CD14-positive monocyte (primary cell): ENCODE data around the gene TRIAP1. TPM values are rescaled to one million over a fixed set of nuclear protein-coding genes. Genes with fewer than 3 reads are reported as not detected.
A peak's percentile ranks its signal among the peaks of the same experiment; 100 is the strongest.

ENCODE experiments used
- DNase-seq, 3 donors: peaks; one replicate each; pipeline ENCODE4 v3.0.0-alpha.2; 2011 to 2022
- H2AFZ ChIP-seq: 2 replicates; pipeline ENCODE4 v1.6.0; 2012; ENCODE audit warnings: mild to moderate bottlenecking, low read depth, low read length, inconsistent platforms; ENCODE audit not compliant: insufficient read depth, poor library complexity, severe bottlenecking
- H3K27ac ChIP-seq, 2 donors: 1 replicate in 1 of 2; 2 replicates in 1 of 2; pipeline ENCODE4 v1.5.1; 2012 to 2013; ENCODE audit warnings: low read length in 2 of 2, control low read depth in 1 of 2, inconsistent platforms in 1 of 2, low read depth in 1 of 2, mild to moderate bottlenecking in 1 of 2
- H3K27me3 ChIP-seq, 2 donors: one replicate each; pipeline versions ENCODE4 v1.6.0 to v1.6.1; 2011 to 2013; ENCODE audit warnings: low read length in 2 of 2; ENCODE audit not compliant: control insufficient read depth in 2 of 2, insufficient read depth in 2 of 2
- H3K36me3 ChIP-seq, 2 donors: replicated peaks in 1 of 2; 1 replicate in 1 of 2; 2 replicates in 1 of 2; pipeline versions ENCODE4 v1.5.1 to v1.6.1; 2012 to 2013; ENCODE audit warnings: low read length in 2 of 2, control low read depth in 1 of 2, inconsistent platforms in 1 of 2, mild to moderate bottlenecking in 1 of 2; ENCODE audit not compliant: insufficient read depth in 2 of 2, control insufficient read depth in 1 of 2
- H3K4me1 ChIP-seq, 2 donors: 1 replicate in 1 of 2; 2 replicates in 1 of 2; pipeline versions ENCODE4 v1.5.1 to v1.6.1; 2012 to 2013; ENCODE audit warnings: low read length in 2 of 2, control low read depth in 1 of 2, inconsistent platforms in 1 of 2, mild to moderate bottlenecking in 1 of 2, moderate library complexity in 1 of 2; ENCODE audit not compliant: insufficient read depth in 2 of 2, control insufficient read depth in 1 of 2
- H3K4me2 ChIP-seq: replicated peaks from 2 replicates; pipeline ENCODE3; 2012; ENCODE audit warnings: low read length, moderate library complexity, mild to moderate bottlenecking; ENCODE audit not compliant: poor library complexity, severe bottlenecking; ENCODE audit errors: extremely low read depth
- H3K4me3 ChIP-seq, 3 experiments: fragments of 200-600 bp in 1 of 3; sonication (generic) in 1 of 3; replicated peaks in 1 of 3; 1 replicate in 2 of 3; 2 replicates in 1 of 3; pipeline ENCODE4 v1.5.1; 2011 to 2013; ENCODE audit warnings: low read length in 3 of 3, mild to moderate bottlenecking in 3 of 3, control low read depth in 2 of 3, low read depth in 2 of 3, inconsistent platforms in 1 of 3, moderate library complexity in 1 of 3
- H3K79me2 ChIP-seq: 2 replicates; pipeline ENCODE4 v1.6.0; 2012; ENCODE audit warnings: mild to moderate bottlenecking, control low read depth, inconsistent platforms, low read length, moderate library complexity; ENCODE audit not compliant: insufficient read depth
- H3K9ac ChIP-seq: 2 replicates; pipeline ENCODE4 v1.6.0; 2017; ENCODE audit warnings: low read length, mild to moderate bottlenecking; ENCODE audit not compliant: insufficient read depth, poor library complexity, severe bottlenecking
- H3K9me3 ChIP-seq, 2 donors: replicated peaks in 1 of 2; 1 replicate in 1 of 2; 2 replicates in 1 of 2; pipeline versions ENCODE4 v1.5.1 to v1.6.1; 2012 to 2013; ENCODE audit warnings: low read length in 2 of 2, control low read depth in 1 of 2; ENCODE audit not compliant: control insufficient read depth in 1 of 2, insufficient read depth in 1 of 2
- H4K20me1 ChIP-seq: 2 replicates; pipeline ENCODE4 v1.6.0; 2012; ENCODE audit warnings: mild to moderate bottlenecking, low read length, control low read depth, moderate library complexity; ENCODE audit not compliant: insufficient read depth
- H3K27ac Mint-ChIP-seq, 7 donors: one replicate each; pipeline ENCODE4 v1.8.0; 2020; ENCODE audit warnings: mild to moderate bottlenecking in 7 of 7, mixed read lengths in 7 of 7, moderate library complexity in 6 of 7, inconsistent platforms in 2 of 7
- H3K27me3 Mint-ChIP-seq, 3 donors: one replicate each; pipeline ENCODE4 v1.8.0; 2021 to 2022; ENCODE audit warnings: low read depth in 3 of 3, mild to moderate bottlenecking in 3 of 3, mixed read lengths in 3 of 3, moderate library complexity in 3 of 3, inconsistent platforms in 1 of 3
- H3K36me3 Mint-ChIP-seq, 2 donors: one replicate each; pipeline ENCODE4 v1.8.0; 2020; ENCODE audit warnings: mixed read lengths in 2 of 2, inconsistent platforms in 1 of 2, mild to moderate bottlenecking in 1 of 2
- H3K4me1 Mint-ChIP-seq: one replicate; pipeline ENCODE4 v1.8.0; 2020; ENCODE audit warnings: mild to moderate bottlenecking, mixed read lengths
- H3K4me3 Mint-ChIP-seq, 2 donors: one replicate each; pipeline ENCODE4 v1.8.0; 2020; ENCODE audit warnings: mild to moderate bottlenecking in 2 of 2, mixed read lengths in 2 of 2, moderate library complexity in 1 of 2
- H3K9me3 Mint-ChIP-seq, 7 donors: one replicate each; pipeline ENCODE4 v1.8.0; 2020 to 2022; ENCODE audit warnings: mixed read lengths in 7 of 7, mild to moderate bottlenecking in 6 of 7, moderate library complexity in 6 of 7, inconsistent platforms in 2 of 7
- CTCF ChIP-seq: fragments of 200-600 bp; IDR thresholded peaks from one replicate; pipeline ENCODE4 v1.8.0; 2022; ENCODE audit warnings: antibody characterized with exemption, mild to moderate bottlenecking
- WGBS: methylation state at CpG from one replicate; pipeline ENCODE4 v1.1.5; 2013; ENCODE audit warnings: missing lambda C conversion rate; ENCODE audit not compliant: insufficient coverage; 5-methylcytosine and 5-hydroxymethylcytosine counted together
- intact Hi-C, 2 donors: fragments of 100-400 bp; cut with micrococcal nuclease; formaldehyde crosslinking; loops; one replicate each; pipeline versions ENCODE4 v1.15.0 to v1.15.1; 2023
- polyA minus RNA-seq: library from RNA; depleted of rRNA, polyadenylated mRNA; stranded (reverse); fragments of >200 nt; gene quantifications from 2 replicates; pipeline ENCODE4 v1.2.3, GENCODE V29; 2012
- polyA plus RNA-seq, 3 donors: library from polyadenylated mRNA; depleted of rRNA in 1 of 3; unstranded in 2 of 3; stranded (reverse) in 1 of 3; fragments of 300-500 nt in 2 of 3; fragments of >200 nt in 1 of 3; fragmentation: Illumina TruSeq in 2 of 3; gene quantifications; 1 replicate in 2 of 3; 2 replicates in 1 of 3; pipeline ENCODE4 v1.2.3, GENCODE V29; 2012 to 2021
- total RNA-seq, 12 experiments: library from RNA in 1 of 12; stranded (reverse) in 1 of 12; fragments of 120-200 nt in 1 of 12; gene quantifications; one replicate each; pipeline ENCODE4 v1.2.4 and lab custom pipeline; 2013 to 2026; ENCODE audit warnings: mixed read lengths in 6 of 12, inconsistent platforms in 1 of 12

The TRIAP1 gene
- total RNA-seq (2013): 21.8 TPM
- polyA plus RNA-seq: 10 to 100 TPM; 11.3 to 61.9 (median 57.0) TPM
- polyA minus RNA-seq: 5.8 and 6.5 TPM in 2 replicates
- total RNA-seq (lab: John Stamatoyannopoulos, UW): 2.0 to 10.9 (median 7.0) reads per million in 11 experiments

DNA sequence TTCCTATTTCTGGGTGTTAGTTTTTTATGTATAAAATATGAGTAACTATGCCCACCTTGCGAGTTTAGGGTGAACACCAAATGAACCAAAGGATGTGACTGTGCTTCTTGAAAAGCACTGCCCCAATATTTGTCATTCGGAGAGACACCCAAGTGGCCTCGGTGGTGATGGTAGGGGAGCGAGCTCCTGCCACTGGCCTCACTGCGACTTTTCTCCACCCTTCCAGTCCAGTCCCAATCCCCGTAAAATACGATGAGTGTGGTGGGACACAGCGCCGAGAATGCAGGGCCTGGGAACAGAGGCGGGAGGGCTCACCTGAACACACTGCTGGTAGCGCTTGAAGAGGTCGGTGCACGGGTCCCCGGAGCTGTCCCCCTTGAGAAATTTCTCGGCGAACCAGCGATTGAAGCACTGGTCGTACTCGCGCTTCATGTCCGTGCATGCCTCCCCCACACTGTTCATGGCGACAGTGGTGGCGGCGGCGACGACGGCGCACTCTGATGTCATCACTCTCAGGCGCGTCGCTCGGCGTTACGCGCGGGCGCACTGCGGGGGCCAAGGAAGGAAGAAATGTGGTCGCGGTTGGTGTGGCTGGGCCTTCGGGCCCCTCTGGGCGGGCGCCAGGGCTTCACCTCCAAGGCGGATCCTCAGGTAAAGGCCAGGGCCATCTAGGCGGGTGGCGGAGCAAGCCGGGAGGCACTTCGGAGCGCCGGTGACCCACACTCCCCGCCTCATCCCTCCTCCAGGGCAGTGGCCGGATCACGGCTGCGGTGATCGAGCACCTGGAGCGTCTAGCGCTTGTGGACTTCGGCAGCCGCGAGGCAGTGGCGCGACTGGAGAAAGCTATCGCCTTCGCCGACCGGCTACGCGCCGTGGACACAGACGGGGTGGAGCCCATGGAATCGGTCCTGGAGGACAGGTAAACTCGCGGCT, at the start of gene TRIAP1, which contains the start of gene GATC:
TRIAP1 (minus strand) TSS at position 474 of the 933 bp plus-strand sequence; CDS start at position 462, 12 bp downstream.
GATC (plus strand) TSS at position 534 of the 933 bp plus-strand sequence; CDS start at position 571, 37 bp downstream.
- Histone ChIP-seq H4K20me1 (peaks cover 7% of the 10 kb centered on the region), H3K27me3 (no peaks in the 10 kb centered on the region), H3K79me2 (peaks cover 71% of the 10 kb centered on the region), H3K4me1 (peaks cover 18 to 29% of the 10 kb centered on the region in 2 donors), H3K9me3 (no peaks in the 10 kb centered on the region), H3K9ac (peak within 1 kb of the TSS; percentile 84), H3K36me3 (peaks cover 23 to 53% of the 10 kb centered on the region in 2 donors), H2AFZ (peak within 1 kb of the TSS; percentile 97), H3K27ac (peak within 1 kb of the TSS; percentile 75 to 93), H3K4me2 (peak within 1 kb of the TSS; percentile 93), H3K4me3 (peak within 1 kb of the TSS; percentile 90 to 93 (median 93))
- intact Hi-C loops: no loop called here
- peak; percentile 70 to 82 (median 80) for DNase-seq
- H3K27me3 Mint-ChIP-seq: peaks cover 0 to 2% (median 0%) of the 10 kb centered on the region in 3 donors
- H3K4me3 Mint-ChIP-seq: peak within 1 kb of the TSS; percentile 93 to 95
- peak within 1 kb of the TSS; percentile 90 to 95 (median 94) for H3K27ac Mint-ChIP-seq
- H3K36me3 Mint-ChIP-seq: peaks cover 27 to 45% of the 10 kb centered on the region in 2 donors
- H3K9me3 Mint-ChIP-seq: peaks cover 0 to 2% (median 0%) of the 10 kb centered on the region in 7 donors
- under 1% methylated on average over 65 of the region's 73 CpGs for WGBS
- no peak for TF ChIP-seq CTCF
- peaks cover 19% of the 10 kb centered on the region for H3K4me1 Mint-ChIP-seq

DNA sequence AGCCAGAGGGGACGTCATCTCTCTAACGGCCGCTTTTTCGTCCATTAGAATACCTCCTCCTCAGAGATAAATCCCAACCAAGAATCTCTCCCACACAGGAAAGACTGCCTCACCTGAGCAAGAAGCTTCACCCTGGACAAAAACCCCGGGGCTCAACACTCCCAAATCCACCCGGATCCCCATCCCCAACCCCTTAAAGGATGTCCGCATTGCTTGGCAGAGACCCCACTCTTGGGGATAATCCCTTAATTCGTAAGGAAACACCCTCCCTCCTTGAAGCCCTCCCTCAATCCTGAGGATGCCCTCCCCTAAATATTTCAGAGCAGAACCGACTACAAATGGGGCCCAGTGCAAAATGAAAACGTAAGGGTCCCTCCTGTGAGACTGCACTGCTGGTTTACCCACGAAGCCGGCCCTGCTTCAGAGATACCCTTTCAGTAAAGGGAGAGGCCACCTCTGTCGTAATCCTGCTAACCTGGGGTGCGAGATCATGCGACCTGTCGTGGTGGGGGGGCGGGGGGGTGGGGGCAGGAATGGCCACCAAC, 49.1 kb upstream of the TRIAP1 start:
- peaks cover 13 to 19% of the 10 kb centered on the region in 2 donors for H3K36me3 ChIP-seq
- intact Hi-C loops: loop anchor here (5.0 kb wide), 2 partner anchors 37 to 42 kb away; partner anchors contain the start of gene RNF10 (in 1 of the 2)
- Mint-ChIP-seq H3K9me3 (no peaks in the 10 kb centered on the region), H3K36me3 (peaks cover 14 to 19% of the 10 kb centered on the region in 2 donors), H3K4me1 (peaks cover 24% of the 10 kb centered on the region), H3K4me3 (peak overlapping the region; percentile 93 to 98), H3K27ac (peak overlapping the region in 5 of 7 donors; percentile 59 to 87 (median 82)), H3K27me3 (peaks cover 0 to 2% (median 2%) of the 10 kb centered on the region in 3 donors)
- H3K9me3 ChIP-seq: no peaks in the 10 kb centered on the region
- no peak overlapping the region for H3K9ac ChIP-seq
- DNase-seq: no peak
- peak overlapping the region; percentile 94 for H3K4me2 ChIP-seq
- H3K4me3 ChIP-seq: peak overlapping the region; percentile 91 to 99 (median 99)
- no peaks in the 10 kb centered on the region for H3K27me3 ChIP-seq
- H4K20me1 ChIP-seq: peaks cover 30% of the 10 kb centered on the region
- peaks cover 17 to 21% of the 10 kb centered on the region in 2 donors for H3K4me1 ChIP-seq
- no peak for TF ChIP-seq CTCF
- H3K27ac ChIP-seq: peak overlapping the region in 1 of 2 donors; percentile 76
- H3K79me2 ChIP-seq: peaks cover 30% of the 10 kb centered on the region
- 55% methylated on average over 11 of the region's 17 CpGs for WGBS
- peak overlapping the region; percentile 86 for H2AFZ ChIP-seq
